Activated naive CD4-positive, alpha-beta T cell treated with Interleukin-2 at 50 U/mL for 16 hours (primary cell): ENCODE measurements around the gene DNAJC1.

Experiments
- DNase-seq: peaks from one replicate; pipeline ENCODE4 v3.0.0-alpha.2; 2020

DNAJC1 gene

DNA sequence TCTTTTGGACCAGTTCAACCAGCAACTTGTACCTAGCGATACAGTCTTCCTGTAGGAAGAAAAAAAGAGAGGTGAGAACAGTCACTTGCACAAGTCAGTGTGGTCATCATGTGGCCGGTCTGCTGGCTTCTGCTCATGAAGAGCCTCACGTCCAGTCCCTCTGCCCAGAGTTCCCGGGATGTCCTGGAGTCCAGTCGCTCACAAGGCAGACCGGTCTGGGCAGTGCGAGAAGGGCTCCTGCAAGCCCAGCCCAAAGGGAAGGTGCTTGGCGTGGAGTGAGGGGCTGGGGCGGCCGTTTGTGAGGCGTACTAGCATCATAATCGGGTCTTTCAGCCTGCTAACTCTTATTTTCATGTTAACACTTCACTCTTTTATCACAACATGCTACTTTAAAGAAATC, 246.8 kb downstream of the DNAJC1 start:
- DNase-seq: no peak

DNA sequence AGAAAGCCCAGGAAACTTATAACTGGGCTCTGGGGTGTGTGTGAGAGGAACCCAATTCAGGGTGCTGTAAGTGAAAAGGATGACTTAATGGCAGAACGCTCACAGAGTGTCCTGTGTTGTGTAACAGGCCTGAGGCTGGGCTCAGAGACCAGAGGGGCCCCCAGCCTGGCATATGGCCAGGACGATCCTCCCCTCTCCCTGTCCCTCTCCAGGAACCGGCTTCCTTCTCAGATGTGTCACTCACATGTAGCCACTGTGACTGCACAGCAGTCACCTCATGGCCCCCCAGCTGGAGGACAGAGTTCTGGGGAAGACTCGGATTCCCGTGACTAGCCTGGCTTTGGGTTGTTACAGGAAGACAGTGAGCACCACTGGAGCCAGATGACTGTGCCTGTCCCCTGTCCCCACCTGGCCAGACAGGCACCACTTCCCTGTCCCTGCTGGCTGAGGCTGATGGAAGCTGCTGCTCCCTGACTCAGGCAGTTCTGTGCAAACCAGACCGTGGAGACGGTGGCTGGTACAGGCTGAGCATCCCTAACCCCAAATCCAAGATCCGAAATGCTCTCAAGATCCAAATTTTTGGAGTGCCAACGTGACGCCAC, 249.0 kb downstream of the DNAJC1 start:
- no peak for DNase-seq

DNA sequence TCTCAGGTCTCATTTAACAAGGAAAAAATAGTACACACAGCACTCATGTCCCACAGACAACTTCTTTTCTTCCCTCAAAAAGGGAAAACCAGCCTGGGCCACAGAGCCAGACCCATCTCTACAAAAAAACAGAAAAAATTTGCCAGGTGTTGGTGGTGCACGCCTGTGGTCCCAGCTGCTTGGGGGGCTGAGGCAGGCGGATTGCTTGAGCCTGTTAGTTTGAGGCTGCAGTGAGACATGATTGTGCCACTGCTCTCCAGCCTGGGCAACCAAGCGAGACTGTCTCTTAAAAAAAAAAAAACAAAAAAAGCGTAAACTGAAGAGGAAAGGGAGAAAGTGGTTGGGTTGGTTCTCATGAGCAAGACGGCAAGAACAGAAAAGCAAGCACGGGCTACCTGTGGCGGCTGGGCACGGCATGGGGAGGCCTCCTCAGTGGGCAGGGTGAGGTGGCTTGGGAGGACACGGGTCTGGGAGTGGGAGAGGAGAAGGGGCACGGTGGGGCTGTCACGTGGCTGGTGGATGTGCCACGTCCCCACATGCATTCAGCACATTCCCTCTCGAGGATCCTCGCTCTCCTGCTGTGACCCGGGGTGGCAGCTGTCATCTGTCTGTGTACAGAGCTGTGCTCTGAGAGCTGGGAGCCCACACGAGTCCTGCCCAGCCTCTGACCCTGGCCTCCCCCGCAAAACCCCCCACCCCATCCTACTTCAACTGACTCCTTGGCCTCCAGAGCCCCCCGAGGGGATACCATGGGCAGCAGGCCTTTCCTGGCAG, 249.8 kb downstream of the DNAJC1 start:
- no peak for DNase-seq

DNA sequence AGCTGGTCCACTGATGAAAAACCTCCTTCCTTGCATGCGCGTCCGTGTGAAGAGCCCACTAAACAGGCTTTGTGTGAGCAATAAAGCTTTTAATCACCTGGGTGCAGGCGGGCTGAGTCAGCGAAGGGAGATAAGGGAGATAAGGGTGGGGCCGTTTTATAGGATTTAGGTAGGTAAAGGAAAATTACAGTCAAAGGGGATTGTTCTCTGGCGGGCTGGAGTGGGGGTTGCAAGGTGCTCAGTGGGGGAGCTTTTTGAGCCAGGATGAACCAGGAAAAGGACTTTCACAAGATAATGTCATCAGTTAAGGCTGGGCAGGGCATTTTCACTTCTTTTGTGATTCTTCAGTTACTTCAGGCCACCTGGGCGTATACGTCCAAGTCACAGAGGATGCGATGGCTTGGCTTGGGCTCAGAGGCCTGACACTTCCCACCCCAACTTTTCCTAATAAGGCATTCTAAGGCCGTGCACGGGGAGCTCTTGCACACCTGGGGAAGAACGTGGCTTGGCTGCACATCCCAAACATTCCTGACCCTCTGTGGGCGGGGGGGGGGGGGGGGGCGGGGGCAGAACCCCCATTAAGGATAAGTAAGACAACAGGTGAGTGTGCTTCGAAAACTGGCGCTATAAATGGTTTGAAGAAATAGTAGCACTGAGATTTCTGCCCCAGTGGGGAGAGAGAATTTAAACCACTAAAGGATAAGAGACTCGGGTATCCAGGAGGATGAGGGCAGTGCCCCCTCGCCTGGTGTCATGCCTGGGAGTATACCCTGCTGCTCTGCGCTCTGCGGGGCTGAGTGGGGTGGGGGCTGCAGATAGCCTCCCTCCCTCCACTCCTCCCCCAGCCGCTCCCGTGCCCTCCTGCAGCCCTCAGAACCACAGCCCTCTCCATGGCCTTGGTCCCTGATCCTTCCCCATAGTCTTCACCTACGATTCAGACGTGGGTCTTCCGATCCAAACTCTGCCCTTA, 251.9 kb downstream of the DNAJC1 start:
- no peak for DNase-seq

DNA sequence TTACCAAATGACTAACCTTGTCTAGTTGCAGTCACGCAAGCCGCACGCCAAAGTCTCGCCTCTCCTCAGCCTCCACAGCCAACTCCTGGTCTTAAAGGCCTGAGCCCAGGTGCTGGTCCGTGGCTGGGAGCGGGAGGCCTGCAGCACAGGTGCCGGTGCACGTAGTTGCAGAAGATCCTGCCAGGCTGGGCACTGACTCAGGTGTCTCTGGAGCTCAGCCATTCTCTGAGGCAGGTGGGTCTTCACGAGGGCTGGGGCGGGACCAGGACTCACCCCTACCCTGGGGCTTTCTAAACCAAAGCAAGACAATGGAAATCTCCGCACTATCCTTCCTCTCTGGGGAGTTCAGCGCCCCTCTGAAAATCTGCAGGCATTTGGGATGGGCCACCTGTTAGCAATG, 253.1 kb downstream of the DNAJC1 start:
- no peak for DNase-seq

DNA sequence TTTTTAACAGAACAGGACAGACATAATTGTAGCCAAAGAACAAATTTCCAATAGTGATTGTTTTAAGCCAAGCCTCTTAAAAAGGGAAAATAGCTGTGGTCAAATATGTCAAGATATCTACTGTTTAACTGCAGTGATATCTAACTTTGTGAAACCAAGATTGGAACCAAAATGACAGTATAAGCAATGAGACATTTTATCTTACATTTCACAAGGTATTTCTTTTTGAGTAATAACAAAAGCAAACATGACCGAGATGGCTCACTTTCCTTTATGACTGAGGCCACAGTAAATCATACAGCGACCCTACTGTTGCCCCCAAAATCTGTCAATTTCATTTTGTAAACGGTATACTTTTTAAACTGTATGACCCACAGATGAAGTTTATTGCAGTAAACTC, 253.7 kb downstream of the DNAJC1 start:
- DNase-seq: no peak

DNA sequence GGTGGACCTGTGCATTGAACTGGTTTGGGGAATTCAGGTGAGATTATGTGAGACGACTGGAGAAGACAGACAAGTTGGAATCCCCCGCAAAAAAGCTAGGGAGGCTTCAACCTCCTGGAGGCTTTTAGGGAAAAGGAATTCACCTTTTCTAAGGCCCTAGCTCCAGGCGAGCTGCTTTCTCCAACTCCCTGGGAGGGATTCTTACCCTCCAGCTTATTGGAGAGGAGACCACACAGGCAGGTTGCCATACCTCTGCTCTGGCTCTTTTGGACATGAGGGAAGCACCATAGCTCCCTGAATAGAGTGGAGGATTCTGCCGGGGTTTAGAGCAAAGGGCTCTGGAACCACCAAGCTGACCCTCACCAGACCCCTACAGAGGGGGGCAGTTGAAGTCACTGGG, 255.7 kb downstream of the DNAJC1 start:
- no peak for DNase-seq

DNA sequence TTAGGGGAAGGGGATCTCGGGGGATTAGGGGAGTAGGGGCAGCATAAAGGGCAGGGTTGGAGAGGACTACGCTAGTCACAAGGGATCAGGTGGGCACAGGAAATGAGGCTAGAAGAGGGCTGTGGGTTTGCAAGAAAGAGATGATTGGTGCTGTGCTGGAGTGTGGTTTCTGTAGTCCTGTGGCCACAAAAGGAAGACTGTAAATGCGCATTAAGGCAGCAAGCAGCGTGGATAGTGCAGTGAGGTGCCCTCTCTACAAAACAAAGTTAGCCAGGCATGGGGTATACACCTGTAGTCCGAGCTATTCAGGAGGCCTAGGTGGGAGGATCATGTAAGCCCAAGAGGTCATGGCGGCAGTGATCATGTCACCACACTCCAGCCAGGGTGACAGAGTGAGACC, 257.4 kb downstream of the DNAJC1 start:
- DNase-seq: no peak

DNA sequence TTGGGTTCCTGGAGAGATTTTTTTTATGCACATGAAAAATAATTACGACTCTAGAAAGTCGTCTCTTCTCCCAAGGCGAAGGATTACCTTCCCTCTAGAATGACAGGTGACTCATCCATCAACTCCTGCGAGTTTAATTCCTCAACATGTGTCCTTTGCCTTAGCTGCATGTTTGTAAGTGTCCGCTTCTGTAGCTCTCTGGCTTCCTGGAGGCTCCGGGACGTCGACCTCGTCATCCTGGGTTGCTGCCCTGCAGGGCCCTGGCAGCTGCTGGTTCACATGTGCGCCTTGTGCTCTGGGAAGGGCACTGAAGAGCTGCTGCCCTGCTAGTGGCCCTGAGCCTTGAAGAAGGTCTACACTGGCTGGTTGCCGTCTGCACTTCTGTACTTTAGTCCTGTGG, 259.3 kb downstream of the DNAJC1 start:
- DNase-seq: no peak

DNA sequence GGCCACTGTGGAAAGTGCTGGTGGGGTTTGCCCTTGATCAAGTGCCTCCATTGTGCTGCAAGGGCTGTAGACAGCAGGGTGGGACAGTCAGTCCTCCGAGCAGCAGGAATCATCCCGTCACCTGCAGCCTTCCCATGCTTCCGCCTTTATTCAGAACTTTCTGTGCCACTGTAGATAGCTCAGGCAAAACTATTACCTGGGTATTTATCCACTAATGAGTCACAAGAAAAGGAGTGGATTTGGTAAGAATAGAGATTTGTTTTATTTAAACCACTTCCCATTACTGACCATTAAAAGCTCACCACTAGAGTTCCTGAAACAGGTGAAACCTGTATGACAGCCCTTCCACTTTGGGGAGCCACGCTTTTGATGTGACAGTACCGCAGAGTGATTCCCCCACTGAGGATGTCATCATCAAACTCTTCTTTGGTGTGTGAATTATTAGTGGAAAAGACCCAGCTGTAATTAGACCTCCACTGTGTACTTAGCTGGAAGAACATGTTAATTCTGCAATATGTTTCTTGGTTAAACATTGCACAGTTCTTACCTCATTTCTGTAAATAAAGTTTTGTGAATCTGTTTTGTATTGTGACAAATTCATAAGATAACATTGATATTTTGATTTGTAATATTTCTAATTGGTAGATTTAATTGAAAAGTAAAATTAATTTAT, 260.7 kb downstream of the DNAJC1 start:
- DNase-seq: no peak

DNA sequence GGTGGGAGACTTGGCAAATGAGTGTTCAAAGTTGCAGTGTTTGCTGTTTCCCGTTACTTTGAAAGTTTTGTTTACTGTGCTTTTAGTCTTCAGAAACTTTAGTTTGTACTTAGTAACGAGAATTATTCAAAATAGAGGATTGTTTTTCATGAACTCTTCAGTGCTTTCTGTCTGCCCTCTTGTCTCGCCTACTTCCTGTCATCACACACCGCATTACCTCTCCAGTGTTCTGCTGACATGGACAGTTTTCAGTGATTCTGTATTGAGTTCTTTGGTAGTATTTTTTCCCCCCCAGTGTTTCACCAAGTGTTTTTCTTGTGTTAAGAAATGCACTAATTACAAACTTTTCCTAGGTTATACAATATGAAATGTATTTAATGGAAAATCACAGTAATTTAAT, 262.5 kb downstream of the DNAJC1 start:
- peak; percentile 16 for DNase-seq

DNA sequence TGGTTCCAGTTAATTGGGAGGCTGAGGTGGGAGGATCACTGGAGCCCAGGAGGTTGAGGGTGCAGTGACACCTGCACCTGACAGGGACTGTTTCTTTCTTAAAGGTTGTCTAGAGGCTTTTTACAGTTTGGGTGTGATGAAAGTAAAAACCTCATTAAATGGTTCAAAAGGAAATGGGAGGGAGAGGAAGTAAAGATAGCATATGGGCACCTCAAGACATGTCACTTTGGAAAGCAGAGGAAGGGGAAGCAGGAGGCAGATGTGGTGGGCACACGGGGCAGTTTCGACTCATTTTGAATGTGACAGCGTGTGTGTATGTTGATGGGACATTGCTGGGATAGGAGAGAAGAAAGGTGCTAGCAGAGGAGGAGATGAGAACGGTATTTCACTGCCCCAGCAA, 266.4 kb downstream of the DNAJC1 start:
- no peak for DNase-seq

DNA sequence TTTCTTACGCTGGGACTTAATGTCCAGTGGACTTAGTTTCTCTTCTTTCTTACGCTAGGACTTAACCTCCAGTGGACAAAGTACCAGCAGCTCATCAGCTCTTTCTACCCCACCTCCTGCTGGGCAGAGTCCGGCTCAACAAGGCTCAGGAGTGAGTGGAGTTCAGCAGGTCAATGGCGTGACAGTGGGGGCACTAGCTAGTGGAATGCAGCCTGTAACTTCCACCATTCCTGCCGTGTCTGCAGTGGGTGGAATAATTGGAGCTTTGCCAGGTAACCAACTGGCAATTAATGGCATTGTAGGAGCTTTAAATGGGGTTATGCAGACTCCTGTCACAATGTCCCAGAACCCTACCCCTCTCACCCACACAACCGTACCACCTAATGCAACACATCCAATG, 269.8 kb downstream of the DNAJC1 start:
- DNase-seq: no peak

DNA sequence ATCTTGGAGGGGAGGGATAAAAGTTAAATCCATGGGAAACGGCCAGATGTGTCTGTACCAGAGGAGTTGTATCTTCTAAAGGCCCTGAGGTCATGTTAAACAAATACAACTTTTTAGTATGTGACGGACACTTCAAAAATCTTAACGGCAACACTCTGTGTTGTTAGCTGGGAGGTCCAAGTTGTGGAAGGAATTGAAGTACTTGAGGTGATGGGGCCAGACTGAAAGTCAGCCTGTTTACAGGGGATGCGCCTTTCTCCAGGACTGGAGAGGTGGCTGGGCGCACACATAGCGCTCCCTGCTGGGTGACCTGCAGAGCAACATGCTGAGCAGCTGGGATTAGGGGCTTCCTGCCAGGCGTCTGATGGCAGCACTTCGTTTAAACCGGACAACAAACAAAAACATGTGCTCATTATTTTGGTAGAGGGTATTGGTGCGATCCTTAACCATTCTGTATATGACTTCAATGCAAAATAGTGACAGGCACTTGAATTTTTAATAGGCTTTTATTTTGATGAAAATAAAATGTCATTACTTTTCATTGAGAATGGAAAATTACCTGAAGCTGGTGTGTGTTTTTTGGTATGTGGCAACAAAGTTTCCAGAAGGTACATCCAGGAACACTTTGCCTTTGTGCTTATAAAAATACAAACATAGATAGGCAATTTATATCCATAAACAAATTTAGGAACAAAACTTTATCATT, 271.3 kb downstream of the DNAJC1 start:
- peak; percentile 12 for DNase-seq

DNA sequence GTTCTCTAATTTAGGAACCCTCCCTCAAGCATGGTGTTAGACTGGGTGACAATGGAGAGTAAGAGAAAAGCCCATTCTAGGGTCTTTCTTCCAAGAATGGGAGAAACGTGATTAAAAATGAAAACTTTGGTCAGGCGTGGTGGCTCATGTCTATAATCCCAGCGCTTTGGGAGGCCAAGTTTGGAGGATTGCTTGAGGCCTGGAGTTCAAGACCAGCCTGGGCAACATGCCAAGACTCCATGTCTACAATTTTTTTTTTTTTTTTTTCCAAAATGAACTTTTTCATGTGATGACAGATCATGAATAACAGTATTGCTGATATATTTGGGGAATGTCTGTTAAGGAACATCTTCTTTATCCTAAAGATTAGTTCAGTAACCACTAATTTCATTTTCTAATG, 274.9 kb downstream of the DNAJC1 start:
- DNase-seq: no peak

DNA sequence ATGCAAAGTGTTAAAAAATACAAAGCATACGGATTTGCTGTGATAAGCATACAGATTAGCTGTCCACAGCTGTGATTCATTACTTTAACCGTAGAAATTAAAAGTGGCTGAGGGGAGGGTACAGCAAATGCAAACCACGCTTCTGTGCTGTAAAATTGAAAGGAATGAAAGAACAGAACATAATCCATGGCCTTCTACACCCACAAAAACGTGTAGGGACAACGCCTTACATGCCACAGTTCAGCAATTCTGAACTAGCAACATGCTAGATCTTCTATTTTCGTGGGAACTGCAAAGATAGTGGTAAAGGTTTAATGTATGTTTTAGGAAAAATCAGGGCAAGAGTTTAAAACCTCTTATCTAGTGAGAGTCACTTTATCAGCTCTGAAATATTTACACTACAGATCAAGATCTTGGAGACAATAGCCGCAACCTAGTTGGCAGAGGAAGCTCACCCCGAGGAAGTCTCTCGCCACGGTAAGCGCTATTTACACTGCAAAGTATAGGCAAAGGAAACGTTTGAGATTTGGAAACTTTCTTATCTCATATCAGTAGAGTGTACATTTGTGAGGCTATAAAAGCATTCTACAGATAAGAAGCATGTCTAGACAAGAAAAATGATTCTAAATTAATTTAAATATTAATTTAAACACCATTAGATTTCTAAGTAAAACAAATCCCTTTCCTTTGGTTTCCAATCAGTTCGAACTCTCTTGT, 275.9 kb downstream of the DNAJC1 start:
- DNase-seq: no peak

DNA sequence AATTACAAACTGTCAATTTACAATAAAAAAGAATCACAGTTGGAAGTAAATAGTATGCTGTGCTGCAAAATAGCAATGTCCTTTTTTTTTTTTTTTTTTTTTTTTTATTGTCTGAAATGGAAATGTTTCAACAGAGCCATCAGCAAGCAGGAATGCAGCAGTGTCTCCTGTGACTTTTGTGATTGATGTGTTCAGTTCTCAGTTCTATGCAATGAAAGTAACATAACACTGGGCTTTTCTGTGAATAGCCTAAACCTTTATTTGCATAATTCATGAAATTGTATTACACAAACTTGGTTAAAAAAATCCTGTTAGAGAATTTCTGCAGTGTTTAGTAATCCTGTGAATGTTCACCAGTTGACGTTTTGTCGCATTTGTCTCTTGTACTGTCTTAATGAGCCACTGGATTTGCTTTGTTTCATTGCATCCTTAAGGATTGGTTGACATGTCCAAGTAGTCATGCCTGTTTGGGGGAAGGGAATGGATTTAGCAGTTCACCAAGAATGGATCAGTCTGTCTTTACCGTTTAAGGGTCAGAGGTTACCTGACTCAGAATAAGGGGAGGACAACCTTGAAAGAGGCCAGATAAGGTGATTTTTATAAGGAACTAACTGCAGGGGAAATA, 276.8 kb downstream of the DNAJC1 start:
- DNase-seq: no peak

DNA sequence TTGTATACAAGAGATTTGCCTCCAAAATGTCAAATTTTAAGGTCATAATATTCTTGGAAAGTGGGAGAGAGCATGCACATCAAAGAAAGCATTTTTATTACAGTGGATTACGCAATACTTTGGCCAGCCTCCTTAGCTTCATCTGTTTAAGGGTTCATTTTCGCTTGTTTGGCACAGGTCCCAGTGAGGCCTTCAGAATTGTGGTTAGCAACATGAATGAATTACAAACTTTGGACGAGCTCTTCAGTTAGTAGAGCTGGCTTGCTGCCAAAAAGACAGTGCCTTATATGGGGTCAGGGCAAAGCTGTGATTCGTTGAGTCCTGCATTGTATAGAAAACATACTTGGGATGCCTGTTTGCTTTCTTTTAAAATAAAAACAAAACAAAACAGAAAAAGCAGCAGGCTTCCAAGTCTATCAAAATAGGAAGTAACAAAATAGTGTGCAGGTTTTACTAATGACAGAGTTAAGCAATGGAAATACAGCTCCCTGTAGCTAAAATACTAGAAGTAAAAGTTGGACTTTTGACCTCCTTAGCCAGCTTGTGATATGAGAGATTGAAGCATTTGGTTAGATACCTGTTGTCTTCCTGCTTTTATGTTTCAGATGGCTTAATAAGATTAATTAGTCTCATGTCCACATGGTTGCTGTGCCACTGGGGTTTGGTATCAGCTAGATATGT, 278.7 kb downstream of the DNAJC1 start:
- DNase-seq: peak; percentile 23

DNA sequence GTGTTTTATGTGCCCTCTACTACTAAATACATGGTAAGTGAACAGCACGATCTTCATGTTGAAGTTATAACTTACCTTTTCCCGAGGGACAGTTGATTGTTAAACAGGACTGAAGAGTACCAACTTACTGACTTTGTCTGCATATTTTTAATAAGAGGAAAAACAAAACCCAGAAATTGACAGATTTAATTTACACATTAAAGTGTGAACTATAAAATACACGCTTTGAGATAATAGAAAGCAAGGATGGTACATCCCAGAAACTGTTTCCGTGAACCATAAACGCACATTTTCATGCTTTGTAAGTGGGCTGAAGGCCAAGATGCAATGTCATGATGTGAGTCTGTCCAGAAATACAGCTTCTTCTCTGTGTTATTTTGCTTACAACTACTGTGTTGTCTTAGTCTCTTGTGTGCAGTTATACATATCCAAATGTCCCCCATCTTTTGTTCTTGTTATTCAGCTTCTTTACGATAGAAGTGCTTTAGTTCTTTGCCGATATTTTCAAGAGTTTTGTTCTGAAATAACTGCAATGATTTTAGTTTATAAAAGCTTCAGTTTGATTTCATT, 279.4 kb downstream of the DNAJC1 start:
- DNase-seq: no peak

DNA sequence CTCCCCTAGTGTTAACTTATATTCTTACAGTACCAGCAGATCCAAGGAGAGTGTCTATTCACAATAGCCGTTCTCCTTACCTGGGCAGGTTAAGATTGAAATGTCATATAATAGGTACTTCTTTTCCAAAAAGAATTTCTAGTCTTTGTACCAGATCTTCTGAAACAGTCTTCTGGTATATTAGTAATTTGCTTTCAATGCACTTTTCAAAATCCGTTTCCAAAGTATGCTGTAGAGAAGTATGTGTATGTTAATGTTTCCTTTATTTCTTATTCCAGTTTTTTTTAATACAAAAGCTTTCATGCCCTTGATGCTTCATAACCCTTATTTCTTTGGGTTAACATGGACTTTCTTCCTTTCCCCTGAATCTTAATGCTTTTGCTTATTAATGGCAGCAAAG, 281.3 kb downstream of the DNAJC1 start:
- no peak for DNase-seq
